ENCODE data around the gene CCNJ. TPM values are rescaled to one million over a fixed set of nuclear protein-coding genes. Genes with fewer than 3 reads are reported as not detected.
"Not testable (repeated sequence)": the region's sequence is repeated elsewhere in the genome, so short reads cannot be mapped to it uniquely, and the experiment has no call there.

The CCNJ gene
- 10 to 100 TPM in 1 of 9 donors, 1 to 10 TPM in 8; 4.1 to 10.7 (median 6.1) TPM for total RNA-seq
- 1 to 10 TPM; 3.4 to 6.5 (median 3.8) TPM for polyA plus RNA-seq
- long read RNA-seq, donor 1, partial matches to known transcripts, result 0 of 3 reads
- long read RNA-seq, donor 1, other reads (novel, unspliced or antisense), result 0 of 3 reads
- long read RNA-seq, donor 2, result 0 reads
- long read RNA-seq, donor 3, partial matches to known transcripts, result 0 of 2 reads
- long read RNA-seq, donor 3, other reads (novel, unspliced or antisense), result 0 of 2 reads
- long read RNA-seq, donor 4, partial matches to known transcripts, result 0 of 2 reads
- long read RNA-seq, donor 4, other reads (novel, unspliced or antisense), result 1 of 2 reads
- long read RNA-seq, donor 5, transcript CCNJ-203 (6 exons, 2,677 nt), result major isoform, 5 of 7 reads
- long read RNA-seq, donor 5, partial matches to known transcripts, result 0 of 7 reads
- long read RNA-seq, donor 5, other reads (novel, unspliced or antisense), result 1 of 7 reads
- long read RNA-seq, donor 6, partial matches to known transcripts, result 0 of 1 reads
- long read RNA-seq, donor 6, other reads (novel, unspliced or antisense), result 1 of 1 reads
- long read RNA-seq, donor 7, partial matches to known transcripts, result 10 of 11 reads
- long read RNA-seq, donor 7, other reads (novel, unspliced or antisense), result 0 of 11 reads
- long read RNA-seq, donor 8, full-length matches to known transcripts, result 1 of 12 reads
- long read RNA-seq, donor 8, partial matches to known transcripts, result 11 of 12 reads
- long read RNA-seq, donor 8, other reads (novel, unspliced or antisense), result 0 of 12 reads
- long read RNA-seq, donor 9, partial matches to known transcripts, result 15 of 16 reads
- long read RNA-seq, donor 9, other reads (novel, unspliced or antisense), result 0 of 16 reads
- long read RNA-seq, donor 10, result 0 reads

DNA sequence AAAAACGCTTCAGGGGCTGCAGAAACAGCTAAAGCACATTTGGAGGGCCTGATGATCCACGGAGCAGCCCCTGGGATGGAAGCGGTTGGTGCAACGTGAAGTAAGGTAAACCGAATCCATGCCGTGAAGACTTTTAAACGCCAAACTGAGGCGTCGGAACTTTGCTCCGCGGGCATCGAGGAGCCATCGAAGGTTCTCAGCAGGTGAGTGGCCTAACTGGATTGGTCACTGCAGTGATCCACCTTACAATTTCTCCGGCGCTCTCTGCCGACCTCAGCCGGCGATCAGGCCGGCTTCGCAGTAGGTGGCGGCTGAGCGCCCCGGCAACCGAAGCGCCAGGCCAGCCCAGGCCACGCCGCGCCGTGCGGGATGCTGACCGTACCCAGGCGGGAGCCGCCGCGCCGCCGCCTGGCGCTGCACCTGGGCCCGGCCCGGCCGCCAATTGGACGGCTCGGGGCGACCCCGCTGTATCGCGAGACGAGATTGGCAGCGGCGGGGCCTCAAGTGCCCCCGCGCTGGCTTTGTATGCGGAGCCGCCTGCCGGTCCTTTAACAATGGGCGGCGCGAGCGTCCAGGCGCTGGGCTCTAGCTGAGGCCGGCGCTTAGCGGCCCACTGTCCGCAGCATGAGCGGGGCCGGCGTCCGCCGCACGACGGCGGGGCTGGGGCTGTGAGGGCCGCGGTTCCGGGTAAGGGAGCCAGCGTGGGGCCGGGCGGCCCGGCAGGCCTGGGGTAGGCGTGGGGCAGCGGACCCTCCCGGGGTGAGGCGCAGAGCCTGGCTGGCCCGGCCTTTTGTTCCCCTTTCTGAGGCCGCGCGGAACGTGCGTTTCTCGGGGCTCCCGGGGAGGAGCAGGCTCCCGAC, at the start of gene CCNJ:
Gene CCNJ, plus strand, starts transcription at position 551 of the 860 bp plus-strand sequence. CDS start 811 bp downstream, outside the sequence.
- Histone ChIP-seq H3K27ac (peak within 1 kb of the TSS; percentile 51 to 94 (median 88)), H3K27me3 (no peaks in the 10 kb centered on the region), H3K36me3 (replicated peaks in 1 of 2) (no peaks in the 10 kb centered on the region), H3K9me3 (replicated peaks in 1 of 3) (no peaks in the 10 kb centered on the region), H3K4me3 (peak within 1 kb of the TSS; percentile 71 to 95 (median 78)), H3K4me1 (replicated peaks in 1 of 2) (peaks cover 11 to 16% of the 10 kb centered on the region in 2 donors)
- peak in 3 of 6 experiments; percentile 5 to 31 (median 17) for TF ChIP-seq CTCF (IDR thresholded peaks at IDR 0.05)
- peak; percentile 76 to 90 for TF ChIP-seq POLR2A (IDR thresholded peaks at IDR 0.05)
- intact Hi-C loops (cut with DNase I), result no loop called here
- peak; percentile 88 to 95 (median 90) for DNase-seq
- WGBS, 4 donors, result 2 to 18% (median 3%) methylated on average over 13 to 92 of the region's 92 CpGs

GRCh38 chr10:95994376-95994775, 49.0 kb upstream of the CCNJ start:
- H3K9me3 ChIP-seq (replicated peaks in 1 of 3); H3K4me3 ChIP-seq; H3K4me1 ChIP-seq (replicated peaks in 1 of 2); H3K36me3 ChIP-seq (replicated peaks in 1 of 2); DNase-seq; H3K27ac ChIP-seq; intact Hi-C loops (cut with DNase I); H3K27me3 ChIP-seq: not testable (repeated sequence)
- WGBS, 4 donors, result 89 to 94% (median 92%) methylated on average over 11 of the region's 11 CpGs

DNA sequence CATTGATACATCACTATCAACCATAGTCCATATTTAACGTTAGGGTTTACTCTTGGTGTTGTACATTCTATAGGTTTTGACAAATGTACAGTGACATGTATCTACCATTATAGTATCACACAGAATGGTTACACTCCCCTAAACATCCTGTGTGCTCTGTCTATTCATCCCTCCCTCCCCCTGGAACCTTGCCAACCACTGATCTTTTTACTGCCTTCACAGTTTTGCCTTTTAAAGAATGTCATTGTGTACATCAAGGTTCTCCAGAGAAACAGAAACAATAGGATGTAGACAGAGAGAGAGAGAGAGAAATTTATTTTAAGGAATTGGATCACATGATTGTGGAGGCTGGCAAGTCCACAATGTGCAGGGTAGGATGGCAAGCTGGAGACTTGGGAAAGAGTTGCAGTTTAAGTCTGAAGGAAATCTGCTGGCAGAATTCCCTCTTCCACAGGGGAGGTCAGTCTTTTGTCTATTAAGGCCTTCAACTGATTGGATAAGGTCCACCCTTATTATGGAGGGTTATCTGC, 45.1 kb upstream of the CCNJ start:
- no peak overlapping the region for H3K27ac ChIP-seq
- no peak for DNase-seq
- intact Hi-C loops (cut with DNase I), result no loop called here
- no peak overlapping the region for H3K4me3 ChIP-seq
- H3K36me3 ChIP-seq (replicated peaks in 1 of 2), result no peaks in the 10 kb centered on the region
- no peaks in the 10 kb centered on the region for H3K27me3 ChIP-seq
- no peak for TF ChIP-seq POLR2A (IDR thresholded peaks at IDR 0.05)
- TF ChIP-seq CTCF (IDR thresholded peaks at IDR 0.05), result no peak
- 73 to 90% (median 84%) methylated on average over 1 of the region's 1 CpG for WGBS, 4 donors
- no peaks in the 10 kb centered on the region for H3K9me3 ChIP-seq (replicated peaks in 1 of 3)
- H3K4me1 ChIP-seq (replicated peaks in 1 of 2), result no peaks in the 10 kb centered on the region

DNA sequence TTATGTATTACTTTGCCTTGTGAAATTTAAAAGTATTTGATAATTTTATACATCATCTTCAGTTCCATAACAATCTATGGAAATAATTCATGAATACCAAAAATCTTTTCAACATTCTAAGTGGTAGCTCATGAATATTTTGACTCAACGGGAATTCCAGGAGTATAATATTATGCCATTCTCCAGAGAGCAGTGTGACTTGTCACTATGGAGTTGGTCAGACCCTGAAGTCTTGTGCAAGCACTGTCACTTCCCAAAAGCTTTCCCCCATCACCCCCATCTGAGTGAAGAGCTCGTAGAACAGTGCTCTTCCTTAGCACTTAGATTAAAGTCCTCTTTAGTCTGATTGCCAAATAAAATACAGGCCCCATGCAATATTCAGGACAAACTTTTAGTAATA, 29.4 kb upstream of the CCNJ start:
- 82 to 87% (median 84%) methylated on average over 2 of the region's 2 CpGs for WGBS, 4 donors
- Histone ChIP-seq H3K27ac (no peak overlapping the region), H3K9me3 (replicated peaks in 1 of 3) (no peaks in the 10 kb centered on the region), H3K36me3 (replicated peaks in 1 of 2) (no peaks in the 10 kb centered on the region), H3K4me1 (replicated peaks in 1 of 2) (no peaks in the 10 kb centered on the region), H3K27me3 (no peaks in the 10 kb centered on the region), H3K4me3 (no peak overlapping the region)
- TF ChIP-seq CTCF (IDR thresholded peaks at IDR 0.05), result no peak
- TF ChIP-seq POLR2A (IDR thresholded peaks at IDR 0.05), result no peak
- intact Hi-C loops (cut with DNase I), result no loop called here
- no peak for DNase-seq

All from adrenal gland (tissue), 19 donors.